HG02759 (cell line): ENCODE results near the gene MFAP4.

Experiments used
- ATAC-seq: cut with Tn5 transposase; IDR thresholded peaks from one replicate; pipeline ENCODE4 v1.9.1; 2021; ENCODE audit warnings: mild to moderate bottlenecking, moderate library complexity; ENCODE audit not compliant: unreplicated experiment

The MFAP4 gene

DNA sequence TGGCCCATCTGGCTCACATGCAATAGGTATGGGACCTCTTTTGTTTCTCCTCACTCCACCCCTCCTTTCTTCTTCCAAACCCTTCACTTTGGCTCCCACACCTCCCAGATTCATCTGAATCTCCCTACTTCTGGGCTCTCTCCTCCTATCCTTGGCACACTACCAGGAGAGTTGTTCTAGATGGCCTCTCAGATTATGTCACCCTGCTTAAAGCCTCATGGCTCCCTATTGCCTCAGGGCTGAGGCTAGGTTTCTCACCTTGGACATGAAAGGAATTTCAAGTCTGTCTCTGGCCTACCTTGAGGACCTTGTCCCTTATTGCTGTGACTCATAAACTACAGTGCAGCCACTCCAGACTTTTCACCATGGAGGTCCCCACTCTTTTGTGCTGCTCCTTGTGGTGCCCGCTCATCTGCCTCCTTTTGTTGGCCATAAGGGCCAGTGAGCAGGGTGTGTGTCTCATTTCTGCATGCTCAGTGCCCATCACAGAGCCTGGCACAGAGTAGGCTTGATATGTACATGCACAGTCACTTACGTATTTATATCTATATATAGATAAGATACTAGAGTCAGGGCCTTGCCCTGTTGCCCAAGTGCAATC is 1.0 kb upstream of the MFAP4 start:
- ATAC-seq, result no peak

DNA sequence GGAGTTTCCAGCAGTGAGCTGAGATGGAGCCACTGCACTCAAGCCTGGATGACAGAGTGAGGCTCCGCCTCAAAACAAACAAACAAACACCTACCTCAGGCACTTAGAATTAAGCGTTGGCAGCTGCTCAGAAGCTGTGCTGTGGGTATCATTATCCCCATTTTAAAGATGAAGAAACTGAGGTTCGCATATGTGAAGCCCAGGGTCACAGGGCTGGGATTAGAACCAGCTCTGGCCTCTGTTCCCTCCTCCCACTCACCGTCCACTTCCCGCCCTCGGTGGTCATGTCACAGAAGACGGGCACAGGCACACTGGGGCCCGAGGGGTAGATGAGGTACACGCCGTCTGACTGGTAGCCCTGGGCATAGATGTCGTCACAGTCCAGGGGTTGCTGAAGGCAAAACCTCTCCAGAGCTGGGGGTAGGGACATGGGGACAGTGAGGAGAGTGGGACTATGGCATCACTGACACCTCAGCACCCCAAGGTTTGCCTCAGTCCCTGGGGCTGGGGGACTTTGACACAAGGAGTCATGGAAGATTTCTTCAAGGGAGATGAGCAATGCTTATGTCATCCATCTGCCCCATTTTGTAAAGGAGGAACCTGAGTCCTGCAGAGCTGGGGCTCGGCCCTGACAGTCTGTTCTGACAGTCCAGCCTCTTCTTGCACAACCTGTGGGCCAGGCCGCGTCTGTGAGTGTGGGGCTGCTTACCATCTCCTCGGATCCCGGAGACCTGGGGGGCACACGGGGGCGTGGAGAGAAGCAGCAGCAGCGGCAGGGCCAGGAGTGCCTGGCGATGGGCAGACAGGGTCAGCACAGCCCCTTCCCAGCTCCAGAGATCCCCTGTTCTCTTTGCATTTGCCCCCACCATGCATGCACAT is 700 bp downstream of the MFAP4 start:
- ATAC-seq, result no peak

DNA sequence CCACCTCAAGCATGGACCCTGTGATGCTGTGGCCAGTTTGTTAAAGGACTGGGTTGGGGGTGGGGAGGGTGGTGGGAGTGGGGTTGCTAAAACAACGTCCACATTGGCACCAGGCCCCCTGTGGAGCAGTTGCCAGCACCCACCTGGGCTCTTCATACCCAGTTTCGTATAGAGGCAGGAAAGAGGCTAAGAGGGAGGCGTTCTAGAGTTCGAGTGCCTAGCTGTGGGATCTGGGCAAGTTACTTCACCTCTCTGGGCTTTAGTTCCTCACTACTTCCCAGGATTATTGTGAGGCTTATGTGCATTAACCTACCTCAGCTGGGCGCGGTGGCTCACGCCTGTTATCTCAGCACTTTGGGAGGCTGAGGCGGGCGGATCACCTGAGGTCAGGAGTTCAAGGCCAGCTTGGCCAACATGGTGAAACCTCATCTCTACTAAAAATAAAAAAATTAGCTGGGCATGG is 1.4 kb downstream of the MFAP4 start:
- ATAC-seq, result no peak

DNA sequence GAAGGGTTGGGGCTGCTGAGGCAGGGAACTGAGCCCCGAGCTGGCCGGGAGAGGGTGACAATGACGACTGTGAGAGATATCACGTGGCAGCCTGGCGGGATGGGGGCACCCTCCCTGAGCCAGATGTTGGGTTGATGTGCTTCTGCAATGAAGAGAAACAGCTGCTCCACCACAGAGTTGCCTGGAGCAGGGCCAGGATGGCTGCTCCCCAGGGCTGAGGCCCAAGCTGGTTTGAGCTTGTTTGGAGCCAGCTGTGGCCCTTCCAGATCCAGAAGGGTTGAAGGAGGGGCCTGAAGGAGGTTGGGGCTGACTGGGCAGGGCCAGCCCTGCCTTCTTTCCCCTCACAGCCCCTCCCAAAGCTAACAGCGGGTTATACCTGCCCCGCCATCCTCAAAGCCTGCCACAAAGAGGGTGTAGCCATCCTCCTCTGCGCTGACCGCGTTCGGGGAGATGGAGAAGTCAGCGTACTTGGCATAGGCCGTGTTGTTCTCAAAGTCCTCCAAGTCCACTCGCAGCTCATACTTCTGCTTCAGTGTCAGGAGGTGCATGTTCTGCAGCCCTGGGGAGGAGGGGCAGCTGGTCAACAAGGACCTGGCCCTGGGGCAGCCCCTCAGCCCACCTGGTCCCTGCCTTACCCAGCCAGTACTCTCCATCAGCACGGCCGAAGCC is 2.1 kb downstream of the MFAP4 start:
- no peak for ATAC-seq

DNA sequence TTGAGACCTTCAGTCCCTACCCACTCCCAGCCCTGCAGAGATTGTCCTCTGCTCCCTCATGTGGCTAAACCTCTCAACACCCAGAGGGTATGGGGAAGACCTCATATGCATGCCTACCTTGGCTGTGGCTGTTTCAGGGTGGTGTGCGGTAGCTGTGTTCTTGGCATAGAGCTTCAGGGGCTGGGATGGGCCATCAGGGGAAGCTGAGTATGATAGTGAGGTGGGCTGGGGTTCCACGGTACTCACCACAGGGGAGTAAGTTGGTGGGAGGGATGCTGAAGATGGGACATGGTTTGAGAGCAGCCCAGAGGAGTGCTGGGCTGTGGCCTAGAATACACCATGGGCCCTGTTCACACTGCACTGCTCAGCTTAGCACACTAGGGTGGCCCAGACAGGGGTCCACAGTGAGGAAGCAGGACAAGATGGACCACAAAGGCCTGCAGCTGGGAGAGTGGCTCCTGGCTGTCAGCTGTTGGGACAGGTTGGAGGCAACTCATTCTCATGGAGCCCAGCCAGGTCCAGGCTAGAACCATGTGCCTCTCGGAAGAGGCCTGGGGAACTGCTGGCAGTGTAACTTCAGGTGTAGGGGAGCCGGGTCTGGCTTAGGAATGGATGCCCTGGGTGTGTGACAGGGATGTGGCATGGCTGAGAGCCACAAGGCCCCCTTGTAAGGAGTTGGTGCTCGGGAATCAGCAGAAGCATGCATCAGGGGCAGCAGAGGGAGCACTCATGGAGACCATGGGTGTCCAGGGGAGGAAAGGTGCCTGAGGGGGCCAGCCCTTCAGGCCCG is 3.1 kb downstream of the MFAP4 start:
- no peak for ATAC-seq

DNA sequence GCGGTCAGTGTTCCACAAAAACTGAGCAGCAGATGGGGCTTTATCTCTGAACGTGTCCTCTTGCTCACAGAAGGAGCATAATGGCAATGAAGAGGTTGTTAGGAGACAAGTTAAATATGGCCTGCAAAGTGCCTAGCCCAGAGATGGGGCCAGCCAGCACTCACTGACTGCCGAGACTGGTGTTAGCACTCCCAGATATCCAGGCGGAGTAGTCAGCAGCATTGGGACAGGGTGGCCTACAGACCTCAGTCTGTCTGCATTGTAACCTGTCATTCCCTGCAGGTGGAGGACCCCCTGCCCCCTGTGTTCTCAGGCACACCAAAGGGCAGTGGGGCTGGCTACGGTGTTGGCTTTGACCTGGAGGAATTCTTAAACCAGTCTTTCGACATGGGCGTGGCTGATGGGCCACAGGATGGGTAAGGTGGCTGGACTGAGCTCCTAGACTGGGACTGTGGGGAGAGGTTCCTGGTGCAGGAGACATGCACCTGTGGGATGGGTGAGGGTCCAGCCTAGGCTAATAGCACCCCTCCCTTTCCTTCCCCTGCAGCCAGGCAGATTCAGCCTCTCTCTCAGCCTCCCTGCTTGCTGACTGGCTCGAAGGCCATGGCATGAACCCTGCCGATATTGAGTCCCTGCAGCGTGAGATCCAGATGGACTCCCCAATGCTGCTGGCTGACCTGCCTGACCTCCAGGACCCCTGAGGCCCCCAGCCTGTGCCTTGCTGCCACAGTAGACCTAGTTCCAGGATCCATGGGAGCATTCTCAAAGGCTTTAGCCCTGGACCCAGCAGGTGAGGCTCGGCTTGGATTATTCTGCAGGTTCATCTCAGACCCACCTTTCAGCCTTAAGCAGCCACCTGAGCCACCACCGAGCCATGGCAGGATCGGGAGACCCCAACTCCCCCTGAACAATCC is 4.2 kb downstream of the MFAP4 start:
- no peak for ATAC-seq

DNA sequence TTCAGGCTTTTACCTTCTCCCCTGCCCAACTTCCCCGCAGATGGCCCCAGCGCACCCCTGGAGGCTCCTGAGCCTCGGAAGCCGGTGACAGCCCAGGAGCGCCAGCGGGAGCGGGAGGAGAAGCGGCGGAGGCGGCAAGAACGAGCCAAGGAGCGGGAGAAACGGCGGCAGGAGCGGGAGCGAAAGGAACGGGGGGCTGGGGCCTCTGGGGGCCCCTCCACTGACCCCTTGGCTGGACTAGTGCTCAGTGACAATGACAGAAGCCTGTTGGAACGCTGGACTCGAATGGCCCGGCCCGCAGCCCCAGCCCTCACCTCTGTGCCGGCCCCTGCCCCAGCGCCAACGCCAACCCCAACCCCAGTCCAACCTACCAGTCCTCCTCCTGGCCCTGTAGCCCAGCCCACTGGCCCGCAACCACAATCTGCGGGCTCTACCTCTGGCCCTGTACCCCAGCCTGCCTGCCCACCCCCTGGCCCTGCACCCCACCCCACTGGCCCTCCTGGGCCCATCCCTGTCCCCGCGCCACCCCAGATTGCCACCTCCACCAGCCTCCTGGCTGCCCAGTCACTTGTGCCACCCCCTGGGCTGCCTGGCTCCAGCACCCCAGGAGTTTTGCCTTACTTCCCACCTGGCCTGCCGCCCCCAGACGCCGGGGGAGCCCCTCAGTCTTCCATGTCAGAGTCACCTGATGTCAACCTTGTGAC is 5.1 kb downstream of the MFAP4 start:
- ATAC-seq, result no peak

DNA sequence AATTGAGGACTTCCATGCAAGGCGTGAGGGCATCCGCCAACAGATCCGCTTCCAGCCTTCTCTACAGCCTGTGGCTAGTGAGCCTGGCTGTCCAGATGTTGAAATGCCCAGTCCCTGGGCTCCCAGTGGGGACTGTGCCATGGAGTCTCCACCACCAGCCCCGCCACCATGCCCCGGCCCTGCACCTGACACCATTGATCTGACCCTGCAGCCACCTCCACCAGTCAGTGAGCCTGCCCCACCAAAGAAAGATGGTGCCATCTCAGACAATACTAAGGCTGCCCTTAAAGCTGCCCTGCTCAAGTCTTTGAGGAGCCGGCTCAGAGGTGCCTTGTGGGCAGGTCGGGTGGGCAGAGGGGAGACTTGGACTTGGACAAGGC is 5.6 kb downstream of the MFAP4 start:
- ATAC-seq, result no peak

DNA sequence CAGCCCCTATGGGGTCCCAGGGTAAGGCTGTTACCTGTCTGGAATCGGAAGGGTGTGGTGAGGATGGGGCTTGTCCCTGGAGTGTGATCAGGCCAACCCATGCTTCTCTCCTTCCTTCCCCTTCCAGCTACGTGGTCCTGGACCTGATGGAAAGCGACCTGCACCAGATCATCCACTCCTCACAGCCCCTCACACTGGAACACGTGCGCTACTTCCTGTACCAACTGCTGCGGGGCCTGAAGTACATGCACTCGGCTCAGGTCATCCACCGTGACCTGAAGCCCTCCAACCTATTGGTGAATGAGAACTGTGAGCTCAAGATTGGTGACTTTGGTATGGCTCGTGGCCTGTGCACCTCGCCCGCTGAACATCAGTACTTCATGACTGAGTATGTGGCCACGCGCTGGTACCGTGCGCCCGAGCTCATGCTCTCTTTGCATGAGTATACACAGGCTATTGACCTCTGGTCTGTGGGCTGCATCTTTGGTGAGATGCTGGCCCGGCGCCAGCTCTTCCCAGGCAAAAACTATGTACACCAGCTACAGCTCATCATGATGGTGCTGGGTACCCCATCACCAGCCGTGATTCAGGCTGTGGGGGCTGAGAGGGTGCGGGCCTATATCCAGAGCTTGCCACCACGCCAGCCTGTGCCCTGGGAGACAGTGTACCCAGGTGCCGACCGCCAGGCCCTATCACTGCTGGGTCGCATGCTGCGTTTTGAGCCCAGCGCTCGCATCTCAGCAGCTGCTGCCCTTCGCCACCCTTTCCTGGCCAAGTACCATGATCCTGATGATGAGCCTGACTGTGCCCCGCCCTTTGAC is 6.3 kb downstream of the MFAP4 start:
- no peak for ATAC-seq

DNA sequence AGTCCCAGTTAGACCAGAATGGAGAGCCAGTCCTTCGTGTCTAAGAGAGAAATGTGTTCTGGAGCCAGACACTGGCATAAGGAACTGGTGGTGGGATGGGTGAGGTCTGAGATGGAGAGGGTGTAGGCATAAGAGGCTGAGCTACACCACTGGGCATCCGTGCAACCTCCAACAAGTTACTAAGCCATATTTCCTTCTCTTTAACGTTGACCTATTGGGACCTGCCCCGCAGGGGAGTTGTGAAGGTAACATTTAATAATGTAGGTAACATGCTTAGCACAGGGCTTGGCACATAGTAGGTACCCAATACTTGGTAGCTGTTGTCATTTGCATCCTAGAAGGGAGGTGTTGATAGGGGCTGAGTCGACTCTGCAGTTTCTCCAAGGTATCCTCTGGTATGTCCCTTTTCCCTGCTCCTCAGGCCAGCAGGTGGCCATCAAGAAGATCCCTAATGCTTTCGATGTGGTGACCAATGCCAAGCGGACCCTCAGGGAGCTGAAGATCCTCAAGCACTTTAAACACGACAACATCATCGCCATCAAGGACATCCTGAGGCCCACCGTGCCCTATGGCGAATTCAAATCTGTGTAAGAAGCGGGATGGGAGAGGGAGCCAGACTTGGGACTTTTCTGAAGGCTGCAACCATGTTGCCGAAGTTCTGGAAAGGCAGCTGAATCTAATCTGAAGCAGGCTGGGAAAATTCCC is 7.5 kb downstream of the MFAP4 start:
- ATAC-seq, result no peak

DNA sequence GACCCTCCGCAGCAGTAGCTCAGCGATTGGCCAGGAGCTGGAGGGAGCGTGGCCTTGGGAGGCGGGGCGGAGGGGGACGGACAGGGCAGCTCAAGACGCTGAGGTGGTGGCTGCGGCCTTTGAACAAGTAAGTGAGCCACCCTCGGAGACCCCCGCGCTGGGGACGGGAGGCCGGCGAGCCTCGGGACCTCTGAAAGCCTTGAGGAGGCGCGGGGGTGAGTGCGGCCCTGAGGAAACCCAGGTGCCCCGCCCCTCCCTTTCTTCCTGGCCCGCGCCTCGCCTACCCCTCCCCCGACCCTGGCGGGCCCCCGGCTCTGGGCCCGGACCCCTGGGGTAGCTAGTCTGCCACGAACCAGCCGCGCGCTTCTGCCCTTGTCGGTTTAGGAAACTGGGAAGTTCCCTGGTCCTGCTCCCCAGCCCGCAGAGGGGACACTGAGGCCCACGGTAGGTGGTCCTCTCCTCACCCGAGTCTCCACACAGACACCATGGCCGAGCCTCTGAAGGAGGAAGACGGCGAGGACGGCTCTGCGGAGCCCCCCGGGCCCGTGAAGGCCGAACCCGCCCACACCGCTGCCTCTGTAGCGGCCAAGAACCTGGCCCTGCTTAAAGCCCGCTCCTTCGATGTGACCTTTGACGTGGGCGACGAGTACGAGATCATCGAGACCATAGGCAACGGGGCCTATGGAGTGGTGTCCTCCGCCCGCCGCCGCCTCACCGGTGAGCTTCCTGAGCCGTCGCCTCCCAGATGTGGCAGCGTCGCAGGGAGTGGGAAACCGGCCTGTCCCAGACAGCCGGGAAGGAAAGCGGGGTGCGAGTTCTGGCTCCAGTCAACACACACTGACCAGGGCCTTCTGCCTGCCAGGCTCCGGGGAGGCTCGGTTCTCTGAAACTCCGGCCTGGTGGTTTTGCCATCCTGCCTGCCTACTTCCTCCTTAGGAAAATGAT is 8.3 kb downstream of the MFAP4 start, which contains the start of gene MAPK7:
Gene MAPK7, plus strand, starts transcription at position 83 of the 945 bp plus-strand sequence. Its CDS starts 403 bp downstream, at position 486.
- peak; percentile 16 for ATAC-seq

DNA sequence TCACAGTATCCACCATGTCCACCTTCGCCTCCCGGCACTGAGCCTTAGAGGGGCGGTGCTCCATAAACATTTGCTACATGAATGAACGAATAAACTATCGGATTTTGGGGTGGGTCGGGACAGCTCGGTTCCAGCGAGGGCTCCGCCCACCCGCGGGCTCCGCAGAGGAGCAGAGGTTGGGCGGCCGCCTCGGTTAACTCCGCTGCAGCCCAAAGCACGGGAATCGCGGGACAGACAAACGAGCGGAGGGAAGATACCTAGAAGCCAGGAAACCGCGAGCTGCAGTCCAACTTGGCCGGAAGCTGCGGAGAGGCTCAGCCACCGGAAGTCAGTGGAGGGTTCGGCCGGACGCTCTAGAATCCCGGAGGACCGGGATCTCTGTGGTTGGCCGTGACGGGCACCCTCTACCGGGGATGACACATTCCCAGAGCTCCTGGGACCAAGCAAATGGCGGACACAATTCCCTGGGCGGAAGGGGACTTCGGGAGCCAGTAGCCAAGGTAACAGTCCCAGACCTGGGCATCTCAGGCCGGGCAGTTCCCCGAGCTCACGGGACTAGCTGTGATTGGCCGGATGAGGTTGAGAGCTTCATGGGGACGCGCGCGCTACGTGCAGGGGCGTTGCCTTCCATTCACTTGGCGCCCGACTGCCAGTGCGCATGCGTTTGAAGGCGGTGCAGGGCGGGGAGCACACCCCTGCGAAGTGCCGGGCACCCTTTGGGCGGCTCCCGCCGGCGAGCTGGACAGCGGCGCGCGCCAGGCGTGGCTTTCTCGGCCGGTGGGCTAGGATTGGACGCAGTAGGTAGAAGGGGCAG is 9.2 kb downstream of the MFAP4 start:
- peak; percentile 92 for ATAC-seq

DNA sequence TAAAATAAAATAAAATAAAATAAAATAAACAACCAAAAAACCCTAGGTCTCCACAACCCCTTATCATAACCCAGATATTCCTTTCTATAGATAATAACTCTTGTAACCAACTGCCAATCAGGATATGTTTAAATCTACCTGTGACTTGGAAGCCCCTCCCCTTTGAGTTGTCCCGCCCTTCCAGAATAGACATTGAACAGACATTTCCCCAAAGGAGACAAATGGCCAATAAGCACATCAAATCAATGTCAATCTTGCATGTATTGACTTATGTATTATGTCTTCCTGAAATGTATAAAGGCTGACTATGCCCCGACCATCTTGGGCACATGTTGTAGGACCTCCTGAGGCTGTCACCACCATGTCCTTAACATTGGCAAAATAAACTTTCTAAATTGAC is 10.2 kb downstream of the MFAP4 start:
- ATAC-seq, result no peak

DNA sequence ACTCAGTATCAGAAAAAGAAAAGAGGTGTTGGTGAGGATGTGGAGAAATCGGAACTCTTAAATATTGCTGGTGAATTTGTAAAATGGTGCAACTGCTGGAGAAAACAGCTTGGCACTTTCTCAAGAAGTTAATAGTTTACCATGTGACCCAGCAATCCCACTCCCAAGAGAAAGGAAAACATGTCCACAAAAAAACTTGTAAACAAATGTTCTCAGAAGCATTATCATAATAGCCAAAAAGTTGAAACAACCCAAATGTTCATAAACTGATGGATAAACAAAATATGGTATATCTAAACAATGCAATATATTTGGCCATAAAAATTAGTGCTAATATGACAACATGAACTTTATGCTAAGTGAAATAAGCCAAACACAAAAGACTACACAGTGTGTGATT is 11.3 kb downstream of the MFAP4 start:
- no peak for ATAC-seq

DNA sequence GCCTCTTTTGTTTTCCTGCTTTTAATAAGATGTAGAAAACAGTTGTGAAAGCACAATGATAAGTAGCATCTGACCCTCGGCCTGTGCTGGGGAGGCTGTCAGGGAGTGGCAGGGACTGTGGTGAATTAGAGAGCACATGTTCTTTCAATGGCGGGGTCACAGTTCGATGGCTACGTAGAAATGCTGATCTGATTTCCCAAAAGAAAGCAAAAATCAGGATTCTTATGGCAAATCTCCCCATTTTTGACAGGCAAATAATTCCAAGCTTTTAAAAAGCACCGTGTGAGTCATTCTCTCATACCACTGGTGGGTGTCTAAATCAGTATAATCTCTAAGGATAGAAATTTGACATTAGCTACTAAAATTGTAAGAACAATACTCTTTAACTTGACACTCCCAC is 12.9 kb downstream of the MFAP4 start:
- no peak for ATAC-seq
